ENCODE results near the gene IGBP1.

Gene IGBP1

GRCh38 chrX:70132224-70132623 is 1.0 kb upstream of the IGBP1 start:
- no peak overlapping the region for H3K4me3 ChIP-seq (ENCODE audit: low read length)
- TF ChIP-seq ZNF274 (IDR thresholded peaks at IDR 0.05; ENCODE audit: low read depth, low read length) = no peak

GRCh38 chrX:70132877-70133302 is 357 bp upstream of the IGBP1 start:
- no peak for TF ChIP-seq ZNF274 (IDR thresholded peaks at IDR 0.05; ENCODE audit: low read depth, low read length)
- peak overlapping the region; percentile 83 for H3K4me3 ChIP-seq (ENCODE audit: low read length)

- peak overlapping the region; percentile 83 for H3K4me3 ChIP-seq (ENCODE audit: low read length)
- no peak for TF ChIP-seq ZNF274 (IDR thresholded peaks at IDR 0.05; ENCODE audit: low read depth, low read length)
Observed at GRCh38 chrX:70134116-70134477, 850 bp downstream of the IGBP1 start.

- TF ChIP-seq ZNF274 (IDR thresholded peaks at IDR 0.05; ENCODE audit: low read depth, low read length) = no peak
Observed at GRCh38 chrX:70138622-70139021, 5.4 kb downstream of the IGBP1 start.

GRCh38 chrX:70139736-70140135 is 6.5 kb downstream of the IGBP1 start:
- H3K4me3 ChIP-seq (ENCODE audit: low read length) = no peak overlapping the region
- TF ChIP-seq ZNF274 (IDR thresholded peaks at IDR 0.05; ENCODE audit: low read depth, low read length) = no peak

More at GRCh38 chrX:70138622-70139021, 5.4 kb downstream of the IGBP1 start:
- H3K4me3 ChIP-seq (ENCODE audit: low read length) = no peak overlapping the region

GRCh38 chrX:70141373-70141772 is 8.1 kb downstream of the IGBP1 start:
- no peak for TF ChIP-seq ZNF274 (IDR thresholded peaks at IDR 0.05; ENCODE audit: low read depth, low read length)
- H3K4me3 ChIP-seq (ENCODE audit: low read length) = no peak overlapping the region

- H3K4me3 ChIP-seq (ENCODE audit: low read length) = no peak overlapping the region
- no peak for TF ChIP-seq ZNF274 (IDR thresholded peaks at IDR 0.05; ENCODE audit: low read depth, low read length)
Observed at GRCh38 chrX:70166601-70167590, 33.6 kb downstream of the IGBP1 start.

- no peak for TF ChIP-seq ZNF274 (IDR thresholded peaks at IDR 0.05; ENCODE audit: low read depth, low read length)
- no peak overlapping the region for H3K4me3 ChIP-seq (ENCODE audit: low read length)
Observed at GRCh38 chrX:70168238-70169188, 35.3 kb downstream of the IGBP1 start.

- no peak overlapping the region for H3K4me3 ChIP-seq (ENCODE audit: low read length)
- TF ChIP-seq ZNF274 (IDR thresholded peaks at IDR 0.05; ENCODE audit: low read depth, low read length) = no peak
Observed at GRCh38 chrX:70169281-70169680, 36.0 kb downstream of the IGBP1 start.

GRCh38 chrX:70171624-70172023 is 38.4 kb downstream of the IGBP1 start:
- H3K4me3 ChIP-seq (ENCODE audit: low read length) = no peak overlapping the region
- no peak for TF ChIP-seq ZNF274 (IDR thresholded peaks at IDR 0.05; ENCODE audit: low read depth, low read length)

- TF ChIP-seq ZNF274 (IDR thresholded peaks at IDR 0.05; ENCODE audit: low read depth, low read length) = no peak
- no peak overlapping the region for H3K4me3 ChIP-seq (ENCODE audit: low read length)
Observed at GRCh38 chrX:70172221-70172620, 39.0 kb downstream of the IGBP1 start.

GRCh38 chrX:70172964-70173363 is 39.7 kb downstream of the IGBP1 start:
- TF ChIP-seq ZNF274 (IDR thresholded peaks at IDR 0.05; ENCODE audit: low read depth, low read length) = no peak
- H3K4me3 ChIP-seq (ENCODE audit: low read length) = no peak overlapping the region

GRCh38 chrX:70174754-70175153 is 41.5 kb downstream of the IGBP1 start:
- TF ChIP-seq ZNF274 (IDR thresholded peaks at IDR 0.05; ENCODE audit: low read depth, low read length) = no peak
- H3K4me3 ChIP-seq (ENCODE audit: low read length) = no peak overlapping the region

- H3K4me3 ChIP-seq (ENCODE audit: low read length) = no peak overlapping the region
- TF ChIP-seq ZNF274 (IDR thresholded peaks at IDR 0.05; ENCODE audit: low read depth, low read length) = no peak
Observed at GRCh38 chrX:70175338-70175737, 42.1 kb downstream of the IGBP1 start.
